GM18508 (cell line): ENCODE results near the gene RTCB.

ENCODE experiments used
- ATAC-seq: cut with Tn5 transposase; IDR thresholded peaks from one replicate; pipeline ENCODE4 v1.9.1; 2021; ENCODE audit warnings: moderate number of reproducible peaks; ENCODE audit not compliant: insufficient read depth, unreplicated experiment

RTCB gene

DNA sequence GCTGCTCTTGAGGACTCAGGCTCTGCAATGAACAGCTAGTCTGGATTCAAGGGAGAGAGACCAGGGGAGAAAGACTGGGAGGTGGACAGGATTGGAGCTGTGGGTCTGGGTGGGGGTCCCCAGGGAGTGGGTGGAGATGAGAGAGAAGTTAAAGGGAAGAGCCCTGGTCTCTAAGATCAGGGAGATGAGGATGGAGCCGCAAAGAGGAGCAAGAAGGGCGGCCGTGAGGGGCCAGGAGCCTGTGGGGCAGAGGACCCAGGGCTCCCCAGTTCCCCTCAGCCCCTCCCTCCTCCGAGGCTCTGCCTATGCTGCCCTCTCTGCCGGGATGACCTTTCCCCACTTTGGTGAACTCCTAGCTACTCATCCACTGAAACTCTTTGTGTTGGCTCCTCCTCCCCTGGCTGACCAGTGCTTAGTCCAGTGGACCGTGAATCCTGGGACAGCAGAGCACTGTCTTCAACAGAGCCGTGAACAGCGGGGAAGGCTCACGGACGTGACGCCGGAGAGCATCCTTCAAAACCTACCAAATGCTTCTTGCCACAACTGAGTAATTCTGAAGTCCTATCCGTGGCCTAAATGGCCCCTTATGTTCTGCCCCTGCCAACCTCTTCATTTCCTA is 70.8 kb downstream of the RTCB start:
- ATAC-seq, result no peak

DNA sequence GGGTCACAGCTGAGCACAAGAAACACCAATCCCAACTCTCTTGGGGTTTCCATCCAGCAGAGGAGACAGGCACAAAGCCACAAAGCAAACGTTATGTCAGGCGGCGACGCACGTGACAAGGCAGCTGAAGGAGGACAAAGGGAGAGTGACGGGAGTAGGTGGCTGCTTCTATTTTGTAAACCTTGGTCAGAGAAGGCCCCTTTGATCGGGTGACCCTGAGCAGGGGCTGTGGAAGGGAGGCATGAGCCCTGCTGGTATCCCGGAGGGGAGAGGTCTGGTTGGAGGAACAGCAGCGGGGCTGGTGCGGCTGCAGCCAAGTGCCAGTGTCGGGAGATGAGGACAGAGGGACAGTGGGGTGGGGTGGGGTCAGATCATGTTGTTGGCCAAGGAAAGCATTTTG is 71.6 kb downstream of the RTCB start:
- no peak for ATAC-seq

DNA sequence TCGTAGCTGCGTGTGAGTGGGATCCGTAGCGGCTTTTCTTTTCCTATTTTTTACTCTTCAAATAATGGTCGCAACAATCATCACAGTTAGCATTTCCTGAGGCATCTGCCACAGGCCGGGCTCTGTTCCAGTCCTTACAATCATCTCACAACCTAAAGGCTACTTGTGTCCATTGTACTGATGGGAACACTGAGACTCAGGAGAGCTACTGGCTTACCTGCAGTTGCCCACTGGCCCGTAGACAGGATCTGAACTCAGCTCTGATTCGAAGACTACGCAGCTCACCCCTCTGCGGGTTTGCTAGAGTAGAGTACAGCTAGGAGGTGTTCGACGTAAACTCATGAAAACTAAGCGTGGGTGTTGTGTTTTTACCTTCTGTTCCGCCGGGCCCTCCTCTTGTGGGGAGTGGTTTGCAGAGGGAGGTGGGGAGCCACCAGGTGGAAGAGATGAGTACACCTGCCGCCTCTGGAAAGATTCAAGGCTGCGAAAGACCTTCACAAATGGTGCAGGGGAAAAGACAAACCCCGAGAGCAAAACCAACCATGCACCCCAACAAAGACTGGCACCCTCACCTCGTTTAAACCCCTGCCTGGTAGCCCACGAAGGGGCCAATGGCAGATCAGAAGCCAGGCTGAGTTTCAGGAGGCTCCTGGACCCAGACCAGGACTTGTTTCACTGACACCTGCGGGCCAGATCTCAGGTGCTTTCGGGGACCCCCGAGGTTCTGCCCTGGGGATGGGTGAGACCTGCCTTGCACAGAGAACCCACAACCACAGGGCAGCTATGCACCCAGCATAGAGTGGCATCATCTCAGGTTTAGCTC is 72.6 kb downstream of the RTCB start:
- no peak for ATAC-seq

DNA sequence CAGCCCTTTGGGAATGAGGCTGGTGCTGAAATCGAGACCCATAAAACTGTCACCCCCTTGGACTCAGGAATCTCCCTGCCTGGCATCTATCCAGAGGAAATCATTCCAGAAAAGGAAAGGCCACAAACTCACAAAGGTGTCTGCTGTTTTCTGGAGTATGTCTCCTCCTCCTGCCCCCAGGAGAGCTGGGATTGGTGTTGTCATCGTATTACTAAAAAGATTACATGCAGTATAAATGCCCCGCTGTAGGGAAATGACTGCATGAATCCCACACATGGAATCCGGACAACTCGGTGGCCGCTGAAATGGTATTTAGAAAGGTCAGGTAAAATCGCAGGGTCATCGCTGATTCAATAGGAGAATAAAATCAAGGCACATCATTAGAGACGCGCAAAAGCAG is 73.3 kb downstream of the RTCB start:
- no peak for ATAC-seq
